SK-N-SH (cell line): ENCODE data around the gene SAE1. TPM values are rescaled to one million over a fixed set of nuclear protein-coding genes. Genes with fewer than 3 reads are reported as not detected.

Source experiments
- CTCF ChIA-PET: fragments of 300-600, 350-600 bp; formaldehyde crosslinking; extraction: SDS; loops from one replicate; lab custom pipeline; 2021; lab: Yijun Ruan, JAX
- POLR2A ChIA-PET: fragments of 350-600 bp; sonication (Branson Sonifier 250); formaldehyde crosslinking; extraction: SDS; loops from one replicate; lab custom pipeline; 2020; ENCODE audit warnings: antibody characterized with exemption, inconsistent platforms; lab: Yijun Ruan, JAX
- DNase-seq: peaks from one replicate; pipeline ENCODE4 v3.0.0; 2012
- H2AFZ ChIP-seq: fragments of 200-600 bp; sonication (generic); 2 replicates; pipeline ENCODE4 v1.8.1; 2016; ENCODE audit warnings: antibody characterized with exemption, mild to moderate bottlenecking, low read depth
- H3F3A ChIP-seq: fragments of 200-600 bp; sonication (generic); replicated peaks from 2 replicates; pipeline ENCODE3; 2016; ENCODE audit warnings: antibody characterized with exemption, mild to moderate bottlenecking; ENCODE audit not compliant: insufficient read depth
- H3K27ac ChIP-seq, 2 experiments: fragments of 200-500 bp in 1 of 2; fragments of 200-600 bp in 1 of 2; sonication (Bioruptor generic) in 1 of 2; sonication (generic), shearing (Covaris generic) in 1 of 2; 2 replicates each; pipeline versions ENCODE4 v1.5.1 to v1.6.1; 2014 to 2016; ENCODE audit warnings: low read depth in 2 of 2, inconsistent platforms in 1 of 2, low read length in 1 of 2, mild to moderate bottlenecking in 1 of 2, mixed read lengths in 1 of 2
- H3K27me3 ChIP-seq: fragments of 200-600 bp; sonication (generic), shearing (Covaris generic); 2 replicates; pipeline ENCODE4 v1.6.1; 2016; ENCODE audit warnings: mixed run types; ENCODE audit not compliant: insufficient read depth
- H3K36me3 ChIP-seq, 2 experiments: fragments of 200-500 bp in 1 of 2; fragments of 200-600 bp in 1 of 2; sonication (Bioruptor generic) in 1 of 2; sonication (generic) in 1 of 2; replicated peaks in 1 of 2; 2 replicates each; pipeline versions ENCODE3 to v1.5.1; 2014 to 2016; ENCODE audit warnings: low read length in 1 of 2, mild to moderate bottlenecking in 1 of 2; ENCODE audit not compliant: insufficient read depth in 2 of 2, control insufficient read depth in 1 of 2
- H3K4me1 ChIP-seq, 2 experiments: fragments of 200-500 bp in 1 of 2; fragments of 200-600 bp in 1 of 2; sonication (Bioruptor generic) in 1 of 2; sonication (generic), shearing (Covaris generic) in 1 of 2; 2 replicates each; pipeline versions ENCODE4 v1.5.1 to v1.6.1; 2014 to 2016; ENCODE audit warnings: low read depth in 1 of 2, low read length in 1 of 2, mixed run types in 1 of 2; ENCODE audit not compliant: insufficient read depth in 2 of 2, control insufficient read depth in 1 of 2
- H3K4me2 ChIP-seq: fragments of 200-600 bp; sonication (generic), shearing (Covaris generic); 2 replicates; pipeline ENCODE4 v1.6.1; 2017; ENCODE audit warnings: mixed run types
- H3K4me3 ChIP-seq, 2 experiments: fragments of 200-500 bp in 1 of 2; fragments of 200-600 bp in 1 of 2; sonication (Bioruptor generic) in 1 of 2; sonication (generic), shearing (Covaris generic) in 1 of 2; 2 replicates each; pipeline versions ENCODE4 v1.5.1 to v1.8.1; 2014 to 2016; ENCODE audit warnings: low read depth in 2 of 2, inconsistent platforms in 1 of 2, low read length in 1 of 2, mild to moderate bottlenecking in 1 of 2, mixed read lengths in 1 of 2, moderate library complexity in 1 of 2
- H3K79me2 ChIP-seq: fragments of 200-600 bp; sonication (generic); 2 replicates; pipeline ENCODE4 v1.8.1; 2017; ENCODE audit warnings: mild to moderate bottlenecking; ENCODE audit not compliant: insufficient read depth
- H3K9ac ChIP-seq: fragments of 200-600 bp; sonication (generic); 2 replicates; pipeline ENCODE4 v1.6.1; 2017; ENCODE audit warnings: mixed run types
- H3K9me2 ChIP-seq: fragments of 200-600 bp; sonication (generic); 2 replicates; pipeline ENCODE4 v1.6.1; 2017; ENCODE audit warnings: mixed run types
- H3K9me3 ChIP-seq: fragments of 200-600 bp; sonication (generic); 2 replicates; pipeline ENCODE4 v1.6.1; 2017; ENCODE audit warnings: mixed run types, mild to moderate bottlenecking, moderate library complexity
- H4K20me1 ChIP-seq: fragments of 200-600 bp; sonication (generic); 2 replicates; pipeline ENCODE4 v1.6.1; 2017; ENCODE audit warnings: mild to moderate bottlenecking, mixed run types; ENCODE audit not compliant: insufficient read depth
- CHD2 ChIP-seq: fragments of 150-350 bp; IDR thresholded peaks from 2 replicates; pipeline ENCODE4 v1.6.1; 2018; ENCODE audit warnings: low read length; ENCODE audit not compliant: partially characterized antibody
- EP300 ChIP-seq, 2 experiments: IDR thresholded peaks; 2 replicates each; pipeline versions ENCODE4 v1.4.0 to v1.6.1; 2012; ENCODE audit warnings: borderline replicate concordance in 1 of 2, low read depth in 1 of 2, low read length in 1 of 2
- EZH2phosphoT487 ChIP-seq: fragments of 200-600 bp; sonication (generic); IDR thresholded peaks from 2 replicates; pipeline ENCODE4 v1.6.1; 2017; ENCODE audit warnings: low read depth, mixed run types, mild to moderate bottlenecking, antibody characterized with exemption, moderate library complexity, borderline replicate concordance
- MEF2A ChIP-seq: IDR thresholded peaks from 2 replicates; pipeline ENCODE4 v1.4.0; 2012; ENCODE audit warnings: low read depth, borderline replicate concordance
- NFIC ChIP-seq: IDR thresholded peaks from 2 replicates; pipeline ENCODE4 v1.4.0; 2012; ENCODE audit warnings: borderline replicate concordance
- NRF1 ChIP-seq: IDR thresholded peaks from 2 replicates; pipeline ENCODE4 v1.6.1; 2012; ENCODE audit warnings: low read depth, mild to moderate bottlenecking, low read length
- PBX3 ChIP-seq: IDR thresholded peaks from 2 replicates; pipeline ENCODE4; 2012
- POLR2AphosphoS5 ChIP-seq: IDR thresholded peaks from 2 replicates; pipeline ENCODE4 v1.6.1; 2012; ENCODE audit warnings: low read depth, low read length
- RCOR1 ChIP-seq: fragments of 150-350 bp; IDR thresholded peaks from 2 replicates; pipeline ENCODE4 v1.6.1; 2017; ENCODE audit warnings: antibody characterized with exemption, low read length
- TAF1 ChIP-seq: IDR thresholded peaks from 2 replicates; pipeline ENCODE4 v1.6.1; 2012; ENCODE audit warnings: low read depth, mild to moderate bottlenecking, low read length, moderate library complexity, borderline replicate concordance
- TCF12 ChIP-seq: IDR thresholded peaks from 2 replicates; pipeline ENCODE4 v1.4.0; 2012
- WGBS: methylation state at CpG from one replicate; pipeline ENCODE4 v1.1.6; 2017; ENCODE audit warnings: low lambda C conversion rate; 5-methylcytosine and 5-hydroxymethylcytosine counted together
- polyA plus RNA-seq, 3 experiments: library from polyadenylated mRNA; depleted of rRNA; stranded (reverse); fragments of >200 nt; gene quantifications; 2 replicates each; pipeline ENCODE4 v1.2.3, GENCODE V29; 2012
- small RNA-seq, 7 experiments: library from RNA; depleted of rRNA; stranded (forward); fragments of <200 nt; gene quantifications; one replicate each; pipeline ENCODE3, GENCODE V24; 2012
- TF ChIP-seq, protein P1 (sequence below): IDR thresholded peaks from 2 replicates; pipeline ENCODE4 v1.4.0; 2012; ENCODE audit warnings: low read depth, borderline replicate concordance

The SAE1 gene
- polyA plus RNA-seq, 1 of the 3 experiments (the other 2 are of a cell fraction): 123 TPM

GRCh38 chr19:47258895-47259555, 128.4 kb downstream of the SAE1 start:
- Histone ChIP-seq H2AFZ (no peak overlapping the region), H3K27ac (no peak overlapping the region), H3K36me3 (peaks cover 33 to 35% of the 10 kb centered on the region in 2 experiments), H3K9me3 (no peaks in the 10 kb centered on the region), H4K20me1 (no peaks in the 10 kb centered on the region; the same call in 1 of the 2 replicates), H3K9me2 (no peaks in the 10 kb centered on the region), H3K79me2 (peaks cover 50% of the 10 kb centered on the region), H3K4me1 (peaks cover 9% of the 10 kb centered on the region in 2 experiments; a peak in 2 of 4 replicates), H3K4me2 (peak overlapping the region; percentile 88), H3F3A (peaks cover 11% of the 10 kb centered on the region), H3K4me3 (peak overlapping the region in 1 of 2 experiments; percentile 6; a peak in 1 of 4 replicates), H3K9ac (peak overlapping the region; percentile 70; the same call in 1 of the 2 replicates), H3K27me3 (no peaks in the 10 kb centered on the region)
- POLR2A ChIA-PET: no interaction called here
- TF ChIP-seq, protein P1, sequence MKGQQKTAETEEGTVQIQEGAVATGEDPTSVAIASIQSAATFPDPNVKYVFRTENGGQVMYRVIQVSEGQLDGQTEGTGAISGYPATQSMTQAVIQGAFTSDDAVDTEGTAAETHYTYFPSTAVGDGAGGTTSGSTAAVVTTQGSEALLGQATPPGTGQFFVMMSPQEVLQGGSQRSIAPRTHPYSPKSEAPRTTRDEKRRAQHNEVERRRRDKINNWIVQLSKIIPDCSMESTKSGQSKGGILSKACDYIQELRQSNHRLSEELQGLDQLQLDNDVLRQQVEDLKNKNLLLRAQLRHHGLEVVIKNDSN: no peak
- TF ChIP-seq TAF1 (no peak), TCF12 (no peak), NRF1 (no peak), RCOR1 (no peak), PBX3 (no peak), EZH2phosphoT487 (no peak), NFIC (no peak), MEF2A (no peak), EP300 (IDR thresholded peaks at IDR 0.05; ENCODE audit: borderline replicate concordance in 1 of 2, low read depth in 1 of 2, low read length in 1 of 2) (no peak), CHD2 (no peak), POLR2AphosphoS5 (no peak)
- DNase-seq: no peak
- 91% methylated on average over 6 of the region's 6 CpGs for WGBS
- CTCF ChIA-PET: interaction anchor here (0.8 kb wide), 1 partner anchor 11 kb away, joined by 3 read pairs; no protein-coding TSS in a partner anchor

Small RNAs within 50 kb of the gene (small RNA-seq; reads per million reads assigned to genes)
- 0 reads per million in 7 experiments for gene MIR3190

Other genes with a start within 250 kb of the SAE1 start
- 1.0 and 1.1 TPM in 2 replicates for gene NPAS1, start 111.0 kb upstream of the SAE1 start, polyA plus RNA-seq (2012; rRNA removed)
- gene TMEM160, start 82.2 kb upstream of the SAE1 start, polyA plus RNA-seq (2012; rRNA removed): 33.0 and 40.1 TPM in 2 replicates
- gene ZC3H4, start 17.1 kb upstream of the SAE1 start, polyA plus RNA-seq (2012; rRNA removed): 3.9 and 7.6 TPM in 2 replicates
- gene BBC3, start 100.4 kb downstream of the SAE1 start, polyA plus RNA-seq (2012; rRNA removed): 14.5 and 16.1 TPM in 2 replicates
- 9.8 and 12.4 TPM in 2 replicates for gene CCDC9, start 125.7 kb downstream of the SAE1 start, polyA plus RNA-seq (2012; rRNA removed)
- gene INAFM1, start 144.1 kb downstream of the SAE1 start, polyA plus RNA-seq (2012; rRNA removed): 3.8 and 5.5 TPM in 2 replicates
- 1.2 and 1.3 TPM in 2 replicates for gene C5AR1, start 179.0 kb downstream of the SAE1 start, polyA plus RNA-seq (2012; rRNA removed)
- 0.02 TPM in 1 of 2 replicates, not detected in the other for gene C5AR2, start 201.3 kb downstream of the SAE1 start, polyA plus RNA-seq (2012; rRNA removed)
- gene DHX34, start 218.5 kb downstream of the SAE1 start, polyA plus RNA-seq (2012; rRNA removed): 14.8 and 16.4 TPM in 2 replicates